H9 (cell line): ENCODE data around the gene LMLN. TPM values are rescaled to one million over a fixed set of nuclear protein-coding genes. Genes with fewer than 3 reads are reported as not detected.
A peak's percentile ranks its signal among the peaks of the same experiment; 100 is the strongest.

ENCODE experiments used
- DNase-seq: peaks from one replicate; pipeline ENCODE4 v3.0.0-alpha.2; 2017
- H2AFZ ChIP-seq: one replicate; pipeline ENCODE4 v1.6.1; 2013; ENCODE audit warnings: mild to moderate bottlenecking, low read length, control low read depth, moderate library complexity
- H2AK5ac ChIP-seq: 2 replicates; pipeline ENCODE4 v1.6.1; 2013; ENCODE audit warnings: low read length, control low read depth, mixed read lengths; ENCODE audit not compliant: insufficient read length
- H2BK120ac ChIP-seq: one replicate; pipeline ENCODE4 v1.6.1; 2013; ENCODE audit warnings: low read depth, mild to moderate bottlenecking, low read length, control low read depth, inconsistent platforms; ENCODE audit not compliant: poor library complexity, severe bottlenecking
- H2BK12ac ChIP-seq: 2 replicates; pipeline ENCODE4 v1.6.1; 2013; ENCODE audit warnings: low read length, control low read depth, mixed read lengths, low read depth; ENCODE audit not compliant: insufficient read length
- H2BK15ac ChIP-seq: 2 replicates; pipeline ENCODE4 v1.6.1; 2013; ENCODE audit warnings: low read depth, low read length, control low read depth
- H2BK20ac ChIP-seq: one replicate; pipeline ENCODE4 v1.6.1; 2013; ENCODE audit warnings: low read depth, mild to moderate bottlenecking, low read length, control low read depth, inconsistent platforms; ENCODE audit not compliant: poor library complexity, severe bottlenecking
- H2BK5ac ChIP-seq: 2 replicates; pipeline ENCODE4 v1.6.1; 2013; ENCODE audit warnings: low read length, control low read depth, mixed read lengths; ENCODE audit not compliant: insufficient read length
- H3K14ac ChIP-seq: 2 replicates; pipeline ENCODE4 v1.6.1; 2013; ENCODE audit warnings: low read length, control low read depth; ENCODE audit not compliant: insufficient read depth
- H3K18ac ChIP-seq: 2 replicates; pipeline ENCODE4 v1.6.1; 2013; ENCODE audit warnings: low read depth, mild to moderate bottlenecking, mixed read lengths, low read length, control low read depth; ENCODE audit not compliant: insufficient read length
- H3K23ac ChIP-seq: 2 replicates; pipeline ENCODE4 v1.6.1; 2013; ENCODE audit warnings: low read length, control low read depth, mixed read lengths, low read depth; ENCODE audit not compliant: insufficient read length
- H3K23me2 ChIP-seq: 2 replicates; pipeline ENCODE4 v1.6.1; 2013; ENCODE audit warnings: low read depth, mild to moderate bottlenecking, mixed read lengths, low read length, control low read depth; ENCODE audit not compliant: insufficient read length, poor library complexity, severe bottlenecking
- H3K27ac ChIP-seq: 2 replicates; pipeline ENCODE4 v1.5.1; 2013; ENCODE audit warnings: low read length, control low read depth, mixed read lengths, low read depth; ENCODE audit not compliant: insufficient read length
- H3K27me3 ChIP-seq: 2 replicates; pipeline ENCODE4 v1.6.1; 2013; ENCODE audit warnings: low read length, control low read depth, inconsistent platforms; ENCODE audit not compliant: insufficient read depth
- H3K4ac ChIP-seq: 2 replicates; pipeline ENCODE4 v1.6.1; 2013; ENCODE audit warnings: low read depth, mild to moderate bottlenecking, control low read depth, inconsistent platforms, low read length, moderate library complexity
- H3K4me1 ChIP-seq: 2 replicates; pipeline ENCODE4 v1.6.1; 2013; ENCODE audit warnings: low read length, control low read depth, inconsistent platforms; ENCODE audit not compliant: insufficient read depth
- H3K4me2 ChIP-seq: 2 replicates; pipeline ENCODE4 v1.6.1; 2013; ENCODE audit warnings: low read length, control low read depth, mixed read lengths; ENCODE audit not compliant: insufficient read length, insufficient read depth
- H3K56ac ChIP-seq: 2 replicates; pipeline ENCODE4 v1.6.1; 2013; ENCODE audit warnings: low read depth, mild to moderate bottlenecking, mixed read lengths, low read length, control low read depth; ENCODE audit not compliant: insufficient read length
- H3K79me1 ChIP-seq: 2 replicates; pipeline ENCODE4 v1.6.1; 2013; ENCODE audit warnings: low read depth, mild to moderate bottlenecking, moderate library complexity, low read length, control low read depth, inconsistent platforms; ENCODE audit not compliant: insufficient read depth, poor library complexity, severe bottlenecking
- H3K79me2 ChIP-seq: 2 replicates; pipeline ENCODE4 v1.6.1; 2013; ENCODE audit warnings: low read length, control low read depth, inconsistent platforms; ENCODE audit not compliant: insufficient read depth
- H3K9ac ChIP-seq: 2 replicates; pipeline ENCODE4 v1.6.1; 2013; ENCODE audit warnings: low read length, control low read depth, mixed read lengths; ENCODE audit not compliant: insufficient read length; ENCODE audit errors: extremely low read depth
- H3K9me3 ChIP-seq: one replicate; pipeline ENCODE4 v1.6.1; 2013; ENCODE audit warnings: low read depth, low read length, inconsistent platforms; ENCODE audit not compliant: control insufficient read depth
- H3T11ph ChIP-seq: one replicate; pipeline ENCODE4 v1.6.1; 2013; ENCODE audit warnings: mild to moderate bottlenecking, low read length, control low read depth, inconsistent platforms
- H4K20me1 ChIP-seq: one replicate; pipeline ENCODE4 v1.6.1; 2013; ENCODE audit not compliant: control insufficient read depth, insufficient read length, insufficient read depth
- H4K5ac ChIP-seq: 2 replicates; pipeline ENCODE4 v1.6.1; 2013; ENCODE audit warnings: low read depth, mild to moderate bottlenecking, mixed read lengths, low read length, control low read depth; ENCODE audit not compliant: insufficient read length
- H4K8ac ChIP-seq: replicated peaks from 2 replicates; pipeline ENCODE4 v1.6.1; 2013; ENCODE audit warnings: low read length, control low read depth, mixed read lengths, low read depth; ENCODE audit not compliant: insufficient read length
- H4K91ac ChIP-seq: 2 replicates; pipeline ENCODE4 v1.6.1; 2013; ENCODE audit warnings: low read depth, mild to moderate bottlenecking, moderate library complexity, mixed read lengths, low read length, control low read depth; ENCODE audit not compliant: insufficient read length
- H3K27ac Mint-ChIP-seq, 3 experiments: 2 replicates in 2 of 3; 3 replicates in 1 of 3; pipeline ENCODE4 v1.8.0; 2020 to 2021; ENCODE audit warnings: mixed read lengths in 3 of 3, mild to moderate bottlenecking in 1 of 3, moderate library complexity in 1 of 3
- H3K27me3 Mint-ChIP-seq: 2 replicates; pipeline ENCODE4 v1.8.0; 2021; ENCODE audit warnings: low read depth, mild to moderate bottlenecking, moderate library complexity, mixed read lengths
- H3K36me3 Mint-ChIP-seq, 3 experiments: 2 replicates in 2 of 3; 3 replicates in 1 of 3; pipeline ENCODE4 v1.8.0; 2020 to 2021; ENCODE audit warnings: low read depth in 3 of 3, mixed read lengths in 3 of 3; ENCODE audit not compliant: insufficient read depth in 1 of 3
- H3K4me1 Mint-ChIP-seq, 2 experiments: 2 replicates each; pipeline ENCODE4 v1.8.0; 2020; ENCODE audit warnings: mixed read lengths in 2 of 2
- H3K4me3 Mint-ChIP-seq, 2 experiments: 2 replicates in 1 of 2; 3 replicates in 1 of 2; pipeline ENCODE4 v1.8.0; 2020 to 2021; ENCODE audit warnings: mild to moderate bottlenecking in 2 of 2, mixed read lengths in 2 of 2, moderate library complexity in 1 of 2
- H3K9me3 Mint-ChIP-seq, 2 experiments: 2 replicates in 1 of 2; 3 replicates in 1 of 2; pipeline ENCODE4 v1.8.0; 2020; ENCODE audit warnings: mild to moderate bottlenecking in 2 of 2, mixed read lengths in 2 of 2, moderate library complexity in 1 of 2
- WGBS: extraction: QIAGEN DNeasy Blood & Tissue Kit; methylation state at CpG from one replicate; pipeline ENCODE4 v1.1.7; 2013; ENCODE audit warnings: missing lambda C conversion rate, low lambda C conversion rate, mixed read lengths; ENCODE audit not compliant: insufficient read length; ENCODE audit errors: extremely low coverage; 5-methylcytosine and 5-hydroxymethylcytosine counted together
- total RNA-seq: library from RNA; stranded (reverse); gene quantifications from 2 replicates; pipeline ENCODE4 v1.2.1, GENCODE V29; 2021
- TF ChIP-seq, protein P1 (sequence below): fragments of 200-600 bp; sonication (generic); conservative IDR thresholded peaks from 3 replicates; pipeline ENCODE4 v1.8.0; 2021; ENCODE audit warnings: antibody characterized with exemption, mild to moderate bottlenecking

Gene LMLN
- total RNA-seq, 1 experiment from 2014 or later, result 3.8 TPM

- Histone ChIP-seq H2AK5ac (no peak overlapping the region), H2BK120ac (no peak overlapping the region), H4K8ac (no peak overlapping the region), H3K27ac (no peak overlapping the region), H3K79me2 (peaks cover 11% of the 10 kb centered on the region; the same call in 1 of the 2 replicates), H4K20me1 (no peaks in the 10 kb centered on the region), H3K23ac (no peak overlapping the region), H3K4me2 (peak overlapping the region; percentile 64), H3K9me3 (no peaks in the 10 kb centered on the region), H3K23me2 (peaks cover 10% of the 10 kb centered on the region), H3K79me1 (peaks cover 7% of the 10 kb centered on the region), H3K14ac (no peak overlapping the region), H2AFZ (no peak overlapping the region), H3K9ac (peak overlapping the region; percentile 100), H4K91ac (no peak overlapping the region), H3K4me1 (no peaks in the 10 kb centered on the region), H4K5ac (no peak overlapping the region), H2BK12ac (no peak overlapping the region), H3K4ac (no peak overlapping the region), H3T11ph (no peak overlapping the region), H2BK5ac (no peak overlapping the region), H2BK15ac (no peak overlapping the region), H3K56ac (no peak overlapping the region), H2BK20ac (no peak overlapping the region), H3K18ac (no peak overlapping the region), H3K27me3 (no peaks in the 10 kb centered on the region)
- WGBS, result no CpG with 5 or more reads among the region's 21 CpGs
- peaks cover 0 to 2% of the 10 kb centered on the region in 2 experiments; a peak in 1 of 5 replicates for H3K9me3 Mint-ChIP-seq
- peaks cover 46 to 64% (median 56%) of the 10 kb centered on the region in 3 experiments for H3K36me3 Mint-ChIP-seq
- DNase-seq, result no peak
- peak overlapping the region; percentile 100; a peak in 5 of 7 replicates for H3K27ac Mint-ChIP-seq
- no peaks in the 10 kb centered on the region; the same call in 1 of the 2 replicates for H3K27me3 Mint-ChIP-seq
- peak overlapping the region; percentile 98 to 99 for H3K4me3 Mint-ChIP-seq
- H3K4me1 Mint-ChIP-seq, result peaks cover 27 to 42% of the 10 kb centered on the region in 2 experiments
- TF ChIP-seq, protein P1, sequence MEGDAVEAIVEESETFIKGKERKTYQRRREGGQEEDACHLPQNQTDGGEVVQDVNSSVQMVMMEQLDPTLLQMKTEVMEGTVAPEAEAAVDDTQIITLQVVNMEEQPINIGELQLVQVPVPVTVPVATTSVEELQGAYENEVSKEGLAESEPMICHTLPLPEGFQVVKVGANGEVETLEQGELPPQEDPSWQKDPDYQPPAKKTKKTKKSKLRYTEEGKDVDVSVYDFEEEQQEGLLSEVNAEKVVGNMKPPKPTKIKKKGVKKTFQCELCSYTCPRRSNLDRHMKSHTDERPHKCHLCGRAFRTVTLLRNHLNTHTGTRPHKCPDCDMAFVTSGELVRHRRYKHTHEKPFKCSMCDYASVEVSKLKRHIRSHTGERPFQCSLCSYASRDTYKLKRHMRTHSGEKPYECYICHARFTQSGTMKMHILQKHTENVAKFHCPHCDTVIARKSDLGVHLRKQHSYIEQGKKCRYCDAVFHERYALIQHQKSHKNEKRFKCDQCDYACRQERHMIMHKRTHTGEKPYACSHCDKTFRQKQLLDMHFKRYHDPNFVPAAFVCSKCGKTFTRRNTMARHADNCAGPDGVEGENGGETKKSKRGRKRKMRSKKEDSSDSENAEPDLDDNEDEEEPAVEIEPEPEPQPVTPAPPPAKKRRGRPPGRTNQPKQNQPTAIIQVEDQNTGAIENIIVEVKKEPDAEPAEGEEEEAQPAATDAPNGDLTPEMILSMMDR, result no peak
Measured at GRCh38 chr3:197951392-197951990, 8.5 kb upstream of the LMLN start.
